Gastrocnemius medialis (tissue), 4 donors: ENCODE results near the gene MYB. TPM values are rescaled to one million over a fixed set of nuclear protein-coding genes. Genes with fewer than 3 reads are reported as not detected.
"Not testable (repeated sequence)": the region's sequence is repeated elsewhere in the genome, so short reads cannot be mapped to it uniquely, and the experiment has no call there.

Experiments used
- ATAC-seq, 2 donors: fragments of 150-250 bp; one replicate each; pipeline ENCODE4 v1.9.1; 2016
- DNase-seq, 2 donors: peaks; one replicate each; pipeline ENCODE4 v3.0.0-alpha.2; 2019
- H3K27ac ChIP-seq, 4 donors: fragments of 200-600 bp; sonication (generic); 1 replicate in 1 of 4; 2 replicates in 3 of 4; pipeline ENCODE4 v1.5.1; 2016 to 2018; ENCODE audit warnings: mild to moderate bottlenecking in 2 of 4, moderate library complexity in 1 of 4
- H3K27me3 ChIP-seq, 3 donors: fragments of 200-600 bp; sonication (generic) in 2 of 3; 1 replicate in 1 of 3; 2 replicates in 2 of 3; pipeline versions ENCODE4 v1.5.1 to v1.6.0; 2016 to 2019; ENCODE audit warnings: mild to moderate bottlenecking in 1 of 3, moderate library complexity in 1 of 3
- H3K36me3 ChIP-seq, 2 donors: fragments of 200-600 bp; sonication (generic) in 1 of 2; one replicate each; pipeline ENCODE4 v1.5.1; 2017 to 2018
- H3K4me1 ChIP-seq, 2 donors: fragments of 200-600 bp; sonication (generic) in 1 of 2; one replicate each; pipeline ENCODE4 v1.5.1; 2016 to 2017; ENCODE audit warnings: mild to moderate bottlenecking in 2 of 2
- H3K4me3 ChIP-seq, 4 donors: fragments of 200-600 bp; sonication (generic) in 3 of 4; 1 replicate in 1 of 4; 2 replicates in 3 of 4; pipeline ENCODE4 v1.5.1; 2016 to 2019; ENCODE audit warnings: mild to moderate bottlenecking in 2 of 4
- H3K9me3 ChIP-seq, 3 donors: fragments of 200-600 bp; sonication (generic) in 2 of 3; 1 replicate in 1 of 3; 2 replicates in 2 of 3; pipeline ENCODE4 v1.5.1; 2016 to 2019
- POLR2A ChIP-seq, 2 donors: fragments of 450-650 bp; IDR thresholded peaks; one replicate each; pipeline ENCODE4 v1.6.1; 2017; ENCODE audit warnings: antibody characterized with exemption in 2 of 2, mild to moderate bottlenecking in 2 of 2, moderate library complexity in 2 of 2
- in situ Hi-C, 4 donors: fragments of 200-750 bp; cut with MboI; loops; one replicate each; pipeline versions ENCODE4 v1.15.0 to v1.8.0; 2017; ENCODE audit warnings: low sequenced_read_pairs in 4 of 4
- intact Hi-C: fragments of 100-400 bp; cut with DNase I; formaldehyde crosslinking; loops from one replicate; pipeline ENCODE4 v1.15.1; 2023; ENCODE audit warnings: low total_unique reads
- total RNA-seq, 4 donors: library from RNA; depleted of rRNA; stranded (reverse); fragments of >200 nt; gene quantifications; one replicate each; pipeline versions ENCODE4 v1.1.0 to v1.2.3, GENCODE V29; 2016
- TF ChIP-seq, protein P1 (sequence below), 5 experiments: fragments of 450-650 bp in 3 of 5; fragments of 200-600 bp in 2 of 5; sonication (generic) in 2 of 5; IDR thresholded peaks in 4 of 5; conservative IDR thresholded peaks in 1 of 5; 1 replicate in 4 of 5; 2 replicates in 1 of 5; pipeline ENCODE4 v1.5.1; 2016 to 2019; ENCODE audit warnings: antibody characterized with exemption in 5 of 5, mild to moderate bottlenecking in 3 of 5, moderate library complexity in 3 of 5

Gene MYB
- total RNA-seq, 4 donors from 2014 or later = 0.13 to 0.16 (median 0.15) TPM; not detected in 1

DNA sequence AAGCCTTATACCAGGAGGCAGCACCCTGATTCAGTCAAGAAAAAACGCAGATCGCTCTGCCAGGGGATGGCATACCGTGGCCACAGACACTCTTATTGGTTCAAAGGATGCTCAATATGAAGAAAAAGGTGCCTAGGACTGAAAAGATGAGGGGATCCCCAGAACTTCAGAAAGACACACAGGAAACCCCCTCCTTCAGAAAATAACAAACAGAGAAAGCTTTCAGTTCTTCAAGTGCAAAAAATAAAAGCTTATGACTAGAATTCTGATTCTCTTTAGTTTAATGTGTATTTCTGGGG, 17.7 kb upstream of the MYB start:
- no peaks in the 10 kb centered on the region for H3K36me3 ChIP-seq
- in situ Hi-C loops = no loop called here

DNA sequence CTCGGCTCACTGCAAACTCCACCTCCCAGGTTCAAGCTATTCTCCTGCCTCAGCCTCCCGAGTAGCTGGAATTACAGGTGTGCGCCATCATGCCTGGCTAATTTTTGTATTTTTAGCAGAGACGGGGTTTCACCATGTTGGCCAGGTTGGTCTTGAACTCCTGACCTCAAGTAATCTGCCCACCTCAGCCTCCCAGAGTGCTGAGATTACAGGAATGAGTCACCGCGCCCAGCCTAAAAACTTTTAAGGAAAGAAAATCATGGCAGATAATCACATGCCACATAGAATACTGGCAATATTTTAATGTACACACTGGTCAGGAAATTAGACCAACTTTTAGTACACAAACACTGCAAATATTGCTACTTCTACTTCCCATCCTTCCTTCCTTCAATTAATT, 16.7 kb upstream of the MYB start:
- H3K9me3 ChIP-seq, ATAC-seq, in situ Hi-C loops, H3K4me1 ChIP-seq, DNase-seq, H3K27ac ChIP-seq, H3K36me3 ChIP-seq, H3K27me3 ChIP-seq, H3K4me3 ChIP-seq, intact Hi-C loops: not testable (repeated sequence)

More for the DNA sequence above, 17.7 kb upstream of the MYB start:
- no peaks in the 10 kb centered on the region for H3K4me1 ChIP-seq
- no peaks in the 10 kb centered on the region for H3K27me3 ChIP-seq
- intact Hi-C loops = no loop called here
- TF ChIP-seq, protein P1, sequence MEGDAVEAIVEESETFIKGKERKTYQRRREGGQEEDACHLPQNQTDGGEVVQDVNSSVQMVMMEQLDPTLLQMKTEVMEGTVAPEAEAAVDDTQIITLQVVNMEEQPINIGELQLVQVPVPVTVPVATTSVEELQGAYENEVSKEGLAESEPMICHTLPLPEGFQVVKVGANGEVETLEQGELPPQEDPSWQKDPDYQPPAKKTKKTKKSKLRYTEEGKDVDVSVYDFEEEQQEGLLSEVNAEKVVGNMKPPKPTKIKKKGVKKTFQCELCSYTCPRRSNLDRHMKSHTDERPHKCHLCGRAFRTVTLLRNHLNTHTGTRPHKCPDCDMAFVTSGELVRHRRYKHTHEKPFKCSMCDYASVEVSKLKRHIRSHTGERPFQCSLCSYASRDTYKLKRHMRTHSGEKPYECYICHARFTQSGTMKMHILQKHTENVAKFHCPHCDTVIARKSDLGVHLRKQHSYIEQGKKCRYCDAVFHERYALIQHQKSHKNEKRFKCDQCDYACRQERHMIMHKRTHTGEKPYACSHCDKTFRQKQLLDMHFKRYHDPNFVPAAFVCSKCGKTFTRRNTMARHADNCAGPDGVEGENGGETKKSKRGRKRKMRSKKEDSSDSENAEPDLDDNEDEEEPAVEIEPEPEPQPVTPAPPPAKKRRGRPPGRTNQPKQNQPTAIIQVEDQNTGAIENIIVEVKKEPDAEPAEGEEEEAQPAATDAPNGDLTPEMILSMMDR (IDR thresholded peaks at IDR 0.05 in 4 of 5, conservative IDR thresholded peaks at IDR 0.05 in 1 of 5) = no peak
- TF ChIP-seq POLR2A (IDR thresholded peaks at IDR 0.05) = no peak
- DNase-seq (no peak), ATAC-seq (no peak)
- no peaks in the 10 kb centered on the region for H3K9me3 ChIP-seq
- H3K27ac ChIP-seq = no peak overlapping the region
- H3K4me3 ChIP-seq = no peak overlapping the region

GRCh38 chr6:135165031-135165430, 16.1 kb upstream of the MYB start:
- Histone ChIP-seq H3K36me3 (no peaks in the 10 kb centered on the region), H3K27ac (no peak overlapping the region), H3K9me3 (no peaks in the 10 kb centered on the region), H3K27me3 (no peaks in the 10 kb centered on the region), H3K4me1 (no peaks in the 10 kb centered on the region), H3K4me3 (no peak overlapping the region)
- ATAC-seq = no peak
- in situ Hi-C loops = no loop called here
- intact Hi-C loops = no loop called here
- DNase-seq = no peak
- no peak for TF ChIP-seq POLR2A (IDR thresholded peaks at IDR 0.05)
- TF ChIP-seq, protein P1 (IDR thresholded peaks at IDR 0.05 in 4 of 5, conservative IDR thresholded peaks at IDR 0.05 in 1 of 5) = no peak

DNA sequence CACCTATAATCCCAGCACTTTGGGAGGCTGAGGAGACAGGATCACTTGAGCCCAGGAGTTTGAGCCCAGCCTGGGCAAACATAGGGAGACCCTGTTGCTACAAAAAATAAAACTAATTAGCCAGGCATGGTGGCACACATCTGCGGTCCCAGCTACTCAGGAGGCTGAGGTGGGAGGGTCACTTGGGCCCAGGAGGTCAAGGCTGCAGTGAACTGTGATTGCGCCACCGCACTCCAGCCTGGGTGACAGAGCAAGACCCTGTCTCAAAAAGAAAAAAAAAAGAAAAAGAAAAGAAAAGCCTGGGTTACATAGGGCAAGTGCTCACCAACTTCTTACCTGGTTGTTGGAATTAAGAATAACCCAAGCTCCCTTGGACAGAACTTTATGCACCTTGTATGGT, 14.6 kb upstream of the MYB start:
- Histone ChIP-seq H3K27me3 (no peaks in the 10 kb centered on the region), H3K27ac (no peak overlapping the region), H3K36me3 (no peaks in the 10 kb centered on the region), H3K4me3 (no peak overlapping the region), H3K9me3 (no peaks in the 10 kb centered on the region), H3K4me1 (no peaks in the 10 kb centered on the region)
- ATAC-seq = no peak
- TF ChIP-seq, protein P1 (IDR thresholded peaks at IDR 0.05 in 4 of 5, conservative IDR thresholded peaks at IDR 0.05 in 1 of 5) = no peak
- no peak for TF ChIP-seq POLR2A (IDR thresholded peaks at IDR 0.05)
- DNase-seq = no peak
- in situ Hi-C loops (no loop called here), intact Hi-C loops (no loop called here)

- H3K9me3 ChIP-seq = no peaks in the 10 kb centered on the region
- no peaks in the 10 kb centered on the region for H3K4me1 ChIP-seq
- ATAC-seq (no peak), DNase-seq (no peak)
- intact Hi-C loops (no loop called here), in situ Hi-C loops (no loop called here)
- H3K27me3 ChIP-seq = no peaks in the 10 kb centered on the region
- no peak overlapping the region for H3K4me3 ChIP-seq
- H3K36me3 ChIP-seq = no peaks in the 10 kb centered on the region
- TF ChIP-seq, protein P1 (IDR thresholded peaks at IDR 0.05 in 4 of 5, conservative IDR thresholded peaks at IDR 0.05 in 1 of 5) = no peak
- no peak for TF ChIP-seq POLR2A (IDR thresholded peaks at IDR 0.05)
- no peak overlapping the region for H3K27ac ChIP-seq
Measured at GRCh38 chr6:135167617-135168016, 13.5 kb upstream of the MYB start.
